ENCODE data around the gene CRISP2.

CRISP2 gene

DNA sequence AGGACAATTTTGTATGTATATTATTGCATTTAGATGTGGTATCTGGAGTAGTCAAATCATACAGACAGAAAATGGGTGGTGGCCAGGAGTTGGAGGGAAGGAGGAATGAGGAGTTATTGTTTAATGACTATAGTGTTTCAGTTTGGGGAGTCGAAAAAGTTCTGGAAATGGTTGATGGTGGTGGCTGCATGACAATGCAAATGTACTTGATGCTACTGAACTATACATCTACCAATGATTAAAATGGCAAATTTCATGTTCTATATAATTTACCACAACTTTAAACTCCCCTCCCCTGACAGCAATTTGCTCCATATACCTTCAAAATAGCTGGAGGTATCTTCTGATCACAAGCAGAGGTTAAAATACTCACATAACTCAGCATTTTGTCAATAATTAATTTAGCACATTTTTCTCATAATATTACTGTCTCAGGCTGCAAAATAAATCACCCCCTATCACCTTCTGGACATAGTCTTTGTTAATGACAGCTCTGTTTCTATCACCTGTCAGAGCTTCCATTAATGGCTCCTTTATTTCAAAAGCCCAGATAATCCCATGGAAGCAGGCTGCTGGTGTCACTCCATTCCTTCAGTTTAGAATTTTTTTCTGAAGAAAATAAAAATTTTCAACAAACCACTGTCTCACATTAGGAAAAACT is 51.0 kb downstream of the CRISP2 start:
- DNase-seq (ENCODE audit: low read depth): no peak

- no peak for DNase-seq (ENCODE audit: low read depth)
These were observed 59.4 kb downstream of the CRISP2 start for GRCh38 chr6:49653942-49654341.

- DNase-seq (ENCODE audit: low read depth): no peak
These were observed 59.9 kb downstream of the CRISP2 start for GRCh38 chr6:49653438-49653837.

DNA sequence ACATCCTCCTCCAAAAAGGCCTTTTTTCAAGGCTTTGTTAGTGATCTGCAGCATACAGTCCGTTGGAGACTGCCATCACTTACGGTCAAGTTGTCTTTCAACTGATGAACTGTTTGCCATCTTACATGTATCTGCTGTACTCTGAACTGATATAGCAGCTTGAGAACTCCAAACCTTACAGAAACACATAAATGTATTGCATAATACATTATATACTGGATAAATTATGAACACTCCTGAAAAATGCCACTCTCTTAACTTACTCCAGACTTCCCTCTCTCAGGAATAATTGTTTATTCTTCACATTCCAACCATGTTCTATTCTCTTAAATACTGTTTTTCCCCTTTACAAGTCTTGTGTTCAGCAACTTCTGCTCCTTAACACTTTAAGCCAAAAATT is 62.1 kb downstream of the CRISP2 start:
- no peak for DNase-seq (ENCODE audit: low read depth)

DNA sequence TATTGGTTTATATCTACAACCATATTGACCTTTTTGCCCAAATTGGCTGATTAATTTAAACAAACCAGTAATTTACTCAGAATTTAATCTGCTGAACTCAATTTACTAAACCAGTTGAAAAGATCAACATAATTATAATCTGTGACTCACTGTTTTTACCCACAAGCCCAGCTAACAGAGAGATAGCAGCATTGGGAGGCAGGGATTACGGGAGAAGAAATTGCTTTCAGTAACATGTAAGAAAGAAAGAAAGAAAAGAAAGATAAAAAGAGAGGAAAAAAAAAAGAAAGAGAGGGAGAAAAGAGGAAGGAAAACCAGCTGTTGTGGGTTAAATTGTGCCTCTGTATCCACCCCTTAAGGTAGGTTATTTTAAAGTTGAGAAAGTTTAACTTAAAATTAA is 63.4 kb downstream of the CRISP2 start:
- DNase-seq (ENCODE audit: low read depth): no peak

GRCh38 chr6:49648036-49648435 is 65.3 kb downstream of the CRISP2 start:
- DNase-seq (ENCODE audit: low read depth): no peak

DNA sequence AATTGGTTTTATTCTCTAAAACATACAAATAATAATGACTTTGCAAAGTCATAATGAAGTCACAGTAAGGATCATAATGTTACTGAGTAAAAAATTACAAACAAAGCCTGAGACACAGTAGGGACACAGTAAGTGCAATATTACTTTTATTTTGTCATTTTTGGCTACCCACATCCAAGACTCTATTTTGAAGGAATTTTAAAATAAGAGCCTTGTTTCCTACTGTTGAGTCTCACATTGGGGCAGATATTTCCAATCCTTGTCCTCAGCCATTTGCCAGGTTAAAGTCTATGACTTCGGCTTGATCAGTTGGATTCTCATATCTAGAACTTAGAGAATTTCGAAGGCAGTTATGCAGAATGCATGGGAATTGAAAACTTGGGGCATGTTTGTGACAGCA is 65.9 kb downstream of the CRISP2 start:
- no peak for DNase-seq (ENCODE audit: low read depth)

DNA sequence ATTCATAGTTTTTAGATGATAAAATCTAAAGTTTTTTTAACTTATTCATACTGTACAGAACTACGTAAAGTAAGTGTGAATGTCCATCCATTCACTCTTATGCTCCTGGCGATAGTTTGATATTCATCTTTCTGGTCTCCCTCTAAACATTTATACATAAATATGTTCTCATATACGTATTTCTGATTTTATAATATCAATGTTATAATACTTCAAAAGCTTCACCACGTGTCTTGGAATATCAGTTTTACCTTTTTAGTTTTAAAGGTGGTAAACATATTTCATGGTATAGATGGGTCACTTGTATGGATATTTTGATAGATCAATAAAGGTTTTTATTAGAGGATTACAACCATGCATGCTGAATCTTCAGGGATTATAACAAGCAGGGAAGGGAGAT is 66.4 kb downstream of the CRISP2 start:
- DNase-seq (ENCODE audit: low read depth): no peak

- DNase-seq (ENCODE audit: low read depth): no peak
These were observed 67.1 kb downstream of the CRISP2 start for GRCh38 chr6:49646130-49646824.

- no peak for DNase-seq (ENCODE audit: low read depth)
These were observed 68.2 kb downstream of the CRISP2 start for GRCh38 chr6:49645139-49645538.

Measured in activated T-helper 9 cell treated with anti-CD3 and anti-CD28 coated beads, Interleukin-2, amount 50 U/mL, for 16 hours (primary cell).